HTERT RPE-1 (cell line): ENCODE data around the gene HDAC9.
"Not testable (repeated sequence)": the region's sequence is repeated elsewhere in the genome, so short reads cannot be mapped to it uniquely, and the experiment has no call there.

Experiments
- in situ Hi-C: fragments of 300-500 bp; cut with MboI; formaldehyde crosslinking; loops from 4 replicates; pipeline ENCODE4 v1.14.3; 2020; ENCODE audit warnings: low sequenced_read_pairs

Gene HDAC9

DNA sequence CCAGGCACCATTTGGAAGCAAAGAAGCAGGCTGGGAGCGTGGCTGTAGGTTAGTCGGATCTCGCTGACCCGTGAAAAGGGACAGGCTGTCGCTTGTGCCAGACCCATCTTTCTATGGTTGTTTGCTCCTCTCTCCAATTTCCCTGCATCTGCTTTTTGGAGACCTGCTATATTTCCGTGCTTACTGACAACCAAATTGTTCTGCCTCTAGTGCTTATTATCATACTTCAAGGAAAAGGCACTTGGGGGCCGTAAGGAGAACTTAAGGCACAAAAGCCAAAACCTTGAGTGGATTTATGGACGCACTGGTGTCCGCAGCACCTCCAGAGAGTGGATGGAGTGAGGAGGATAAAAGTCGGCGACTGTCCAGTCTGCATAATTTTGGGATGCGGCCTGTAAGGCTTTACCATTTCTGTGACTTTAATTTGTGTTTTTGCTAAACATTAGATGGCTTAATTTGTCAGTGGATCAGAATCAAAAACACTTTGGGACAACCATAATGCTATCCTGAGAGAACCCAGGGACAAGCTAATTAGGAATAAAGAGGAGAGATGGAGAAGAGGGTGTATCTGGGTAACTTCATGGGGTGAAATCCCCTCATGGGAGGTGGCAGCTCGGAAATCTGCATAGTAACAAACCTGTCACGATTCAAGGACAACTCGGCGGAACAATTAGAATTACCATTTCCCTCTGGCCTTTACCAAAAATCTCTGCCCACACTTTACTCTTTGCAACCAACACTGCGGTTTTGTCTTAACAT is 206.7 kb downstream of the HDAC9 start:
- in situ Hi-C loops = no loop called here

GRCh38 chr7:18703685-18704084 is 208.1 kb downstream of the HDAC9 start:
- in situ Hi-C loops = no loop called here

- in situ Hi-C loops = no loop called here
Measured at GRCh38 chr7:18706670-18707069, 211.1 kb downstream of the HDAC9 start.

- in situ Hi-C loops = no loop called here
Measured at GRCh38 chr7:18708204-18708603, 212.7 kb downstream of the HDAC9 start.

GRCh38 chr7:18715988-18716387 is 220.4 kb downstream of the HDAC9 start:
- in situ Hi-C loops = no loop called here

- in situ Hi-C loops = no loop called here
Measured at GRCh38 chr7:18721429-18721828, 225.9 kb downstream of the HDAC9 start.

- in situ Hi-C loops = no loop called here
Measured at GRCh38 chr7:18724318-18724717, 228.8 kb downstream of the HDAC9 start.

DNA sequence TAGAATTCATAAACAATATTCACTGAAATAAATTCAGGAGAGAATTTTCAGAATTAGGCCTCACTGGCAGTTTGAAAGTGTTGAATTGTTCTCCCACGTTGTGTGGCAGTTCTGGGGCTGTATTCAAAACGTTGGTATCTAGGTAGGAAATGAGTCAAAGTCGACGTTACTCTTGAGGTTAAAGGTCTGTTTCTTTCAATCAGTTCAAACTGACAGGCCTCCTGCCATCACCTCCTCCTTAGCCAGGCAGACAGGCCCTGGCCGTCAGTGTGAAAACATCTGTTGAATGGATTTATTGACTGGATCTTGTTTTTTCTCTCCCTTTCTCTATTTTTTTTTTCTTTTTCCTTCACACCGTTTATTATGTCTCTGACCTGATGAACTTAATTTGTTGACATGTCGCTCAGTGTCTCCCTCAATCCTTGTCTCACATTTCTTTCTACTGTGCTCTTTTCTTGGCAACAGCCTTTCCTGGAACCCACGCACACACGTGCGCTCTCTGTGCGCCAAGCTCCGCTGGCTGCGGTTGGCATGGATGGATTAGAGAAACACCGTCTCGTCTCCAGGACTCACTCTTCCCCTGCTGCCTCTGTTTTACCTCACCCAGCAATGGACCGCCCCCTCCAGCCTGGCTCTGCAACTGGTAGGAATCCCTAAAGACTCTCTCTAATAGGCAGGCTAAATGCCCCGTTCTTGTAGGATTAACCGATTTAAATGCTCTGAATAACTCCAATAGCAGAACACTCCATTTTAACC is 231.7 kb downstream of the HDAC9 start:
- in situ Hi-C loops = no loop called here

- in situ Hi-C loops = not testable (repeated sequence)
Measured at GRCh38 chr7:18736012-18736411, 240.5 kb downstream of the HDAC9 start.

DNA sequence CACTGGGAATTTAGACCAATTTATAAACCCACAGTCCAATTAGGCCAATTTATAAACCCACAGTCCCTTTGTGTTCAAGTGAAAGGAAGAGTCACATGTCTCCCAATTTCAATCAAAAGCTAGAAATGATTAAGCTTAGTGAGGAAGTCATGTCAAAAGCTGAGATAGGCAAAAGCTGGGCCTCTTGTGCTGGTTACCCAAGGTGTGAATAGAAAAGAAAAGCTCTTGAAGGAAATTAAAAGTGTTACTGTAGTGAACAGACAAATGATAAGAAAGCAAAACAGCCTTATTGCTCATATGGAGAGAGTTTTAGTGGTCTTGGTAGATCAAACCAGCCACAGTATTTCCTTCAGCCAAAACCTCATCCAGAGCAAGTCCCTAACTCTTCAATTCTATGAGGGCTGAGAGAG is 245.0 kb downstream of the HDAC9 start:
- in situ Hi-C loops = no loop called here

- in situ Hi-C loops = no loop called here
Measured at GRCh38 chr7:18753972-18754610, 258.5 kb downstream of the HDAC9 start.

- in situ Hi-C loops = no loop called here
Measured at GRCh38 chr7:18754766-18755165, 259.2 kb downstream of the HDAC9 start.

- in situ Hi-C loops = no loop called here
Measured at GRCh38 chr7:18755793-18756192, 260.2 kb downstream of the HDAC9 start.

GRCh38 chr7:18756378-18757050 is 261.0 kb downstream of the HDAC9 start:
- in situ Hi-C loops = no loop called here

- in situ Hi-C loops = no loop called here
Measured at GRCh38 chr7:18760046-18760445, 264.5 kb downstream of the HDAC9 start.

DNA sequence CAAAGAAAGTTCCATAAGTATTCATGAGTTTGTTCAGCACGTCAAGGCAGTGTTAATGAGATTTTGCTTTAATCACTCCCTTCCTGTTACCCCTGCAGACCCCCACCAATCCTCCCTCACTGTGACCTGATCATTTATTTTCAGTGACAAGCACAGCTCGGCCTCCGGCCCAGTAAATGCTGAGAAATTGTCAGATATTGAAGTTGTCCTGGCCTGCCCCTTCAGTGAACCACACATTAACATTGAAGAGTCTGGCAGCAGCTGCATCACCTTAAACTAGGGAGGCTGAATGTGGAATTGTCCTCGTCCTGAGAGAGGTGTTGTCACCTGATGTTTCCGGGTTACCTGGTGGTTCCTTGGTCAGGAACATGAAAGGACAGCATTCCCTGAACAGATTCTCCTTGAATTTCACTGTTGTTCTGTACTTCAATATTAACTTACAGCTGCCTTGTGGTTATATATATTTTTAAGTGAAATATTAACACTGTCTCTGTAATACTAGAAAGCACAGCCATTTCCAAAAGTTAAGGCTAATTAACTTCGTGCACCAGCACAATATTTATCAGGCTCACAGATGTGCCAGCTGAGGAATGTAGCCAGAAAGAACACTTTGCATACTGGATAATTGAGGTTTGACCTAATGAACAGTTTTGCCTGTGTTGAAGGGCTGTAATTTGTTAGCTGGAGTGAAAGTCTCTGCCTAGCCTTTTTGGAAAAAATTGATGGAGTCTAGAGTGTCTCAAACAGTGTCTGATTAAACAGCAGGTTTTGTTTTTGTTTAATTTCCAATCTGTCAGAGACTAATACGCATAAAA is 265.3 kb downstream of the HDAC9 start:
- in situ Hi-C loops = no loop called here

GRCh38 chr7:18762189-18762588 is 266.6 kb downstream of the HDAC9 start:
- in situ Hi-C loops = no loop called here

DNA sequence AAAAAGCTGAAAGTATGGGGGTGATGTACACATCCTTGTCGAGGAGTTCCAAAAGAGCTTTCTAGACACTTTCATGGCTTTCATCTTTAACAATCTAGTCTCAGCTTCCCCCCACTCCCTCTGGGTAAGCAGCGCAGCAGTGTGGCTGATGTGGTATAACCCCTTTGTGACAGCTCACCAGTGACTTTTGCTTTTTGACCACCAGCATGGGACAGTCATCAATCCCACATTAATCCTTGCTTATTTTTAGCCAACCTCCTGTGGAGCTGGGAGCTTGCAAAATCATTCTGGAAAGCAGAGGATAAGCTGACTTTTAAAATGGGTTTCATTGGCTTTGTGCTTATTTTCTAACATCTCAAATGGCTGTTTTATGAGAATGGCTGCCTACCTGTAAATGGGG is 272.7 kb downstream of the HDAC9 start:
- in situ Hi-C loops = no loop called here

- in situ Hi-C loops = no loop called here
Measured at GRCh38 chr7:18770154-18770811, 274.7 kb downstream of the HDAC9 start.

DNA sequence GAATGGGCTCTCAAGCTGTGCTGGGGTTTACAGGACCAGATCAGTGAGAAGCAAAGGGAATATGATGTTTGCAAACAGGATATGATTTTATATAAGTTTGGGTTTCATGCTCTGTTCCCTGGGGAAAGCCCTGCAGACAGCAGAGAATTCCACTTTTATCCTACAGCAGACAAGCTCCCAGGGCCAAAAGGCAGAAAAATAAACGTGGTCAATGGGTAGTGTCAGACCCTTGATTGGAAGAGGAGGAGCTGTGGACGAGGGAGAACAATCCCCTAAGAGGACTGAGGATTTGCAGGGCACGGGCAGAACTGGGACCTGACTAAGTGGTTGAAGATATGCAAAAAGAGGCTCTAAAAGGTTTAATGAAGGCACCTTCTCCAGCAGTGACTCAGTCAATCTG is 275.3 kb downstream of the HDAC9 start:
- in situ Hi-C loops = no loop called here
